ENCODE measurements around the gene SRPRA.

DNA sequence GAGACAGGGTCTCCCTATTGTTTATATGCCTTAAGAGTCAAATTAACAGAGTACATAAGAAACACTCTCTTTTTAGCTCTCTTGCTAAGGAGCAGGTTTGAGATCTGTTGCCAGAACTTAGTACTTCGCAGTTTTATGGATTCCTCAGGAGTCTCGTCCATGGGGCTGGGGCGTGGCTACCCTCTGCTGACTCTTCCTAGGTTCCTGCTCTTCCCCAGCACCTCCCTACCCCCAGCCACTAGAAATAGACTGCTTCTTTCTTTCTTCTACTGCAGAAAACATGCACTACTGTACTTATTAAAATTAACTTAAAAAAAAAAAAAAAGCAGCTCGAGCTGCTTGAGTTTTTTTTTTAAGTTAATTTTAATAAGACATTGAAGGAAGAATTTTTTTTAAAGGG is 49.1 kb downstream of the SRPRA start:
- no peak for TF ChIP-seq FOXM1 (IDR thresholded peaks at IDR 0.05; ENCODE audit: borderline replicate concordance)
- no peak for TF ChIP-seq ZNF384 (IDR thresholded peaks at IDR 0.05)
- TF ChIP-seq L3MBTL2 (conservative IDR thresholded peaks at IDR 0.05) = no peak
- no peak for TF ChIP-seq FOXA1 (IDR thresholded peaks at IDR 0.05)
- TF ChIP-seq SP1 (IDR thresholded peaks at IDR 0.05) = no peak
- no peak for TF ChIP-seq SUZ12 (IDR thresholded peaks at IDR 0.05)
- TF ChIP-seq ELF4 (IDR thresholded peaks at IDR 0.05) = no peak

Data from HEK293T (cell line).